ENCODE data around the gene TIPIN. TPM values are rescaled to one million over a fixed set of nuclear protein-coding genes. Genes with fewer than 3 reads are reported as not detected.

The TIPIN gene
- total RNA-seq, 2 experiments from 2014 or later = 3.7 to 3.9 TPM

DNA sequence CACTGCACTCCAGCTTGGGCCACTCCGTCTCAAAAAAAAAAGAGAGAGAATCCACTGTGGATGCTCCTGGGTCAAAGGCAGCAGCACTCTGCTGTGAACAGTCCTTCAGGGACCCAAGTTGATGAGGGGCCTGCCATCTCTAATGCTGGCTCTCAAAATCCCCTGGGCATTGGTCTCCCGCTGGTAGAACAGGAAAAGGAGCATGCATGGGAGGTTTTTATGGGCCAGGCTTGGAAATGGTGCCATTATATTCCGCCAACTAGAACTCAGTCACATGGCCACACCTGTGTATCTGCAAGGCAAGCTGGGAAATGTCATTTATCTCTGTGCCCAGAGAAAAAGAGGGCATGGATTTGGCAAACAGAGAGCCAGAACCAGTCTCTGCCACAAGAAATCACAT, 66.5 kb downstream of the TIPIN start:
- TF ChIP-seq, protein P1, sequence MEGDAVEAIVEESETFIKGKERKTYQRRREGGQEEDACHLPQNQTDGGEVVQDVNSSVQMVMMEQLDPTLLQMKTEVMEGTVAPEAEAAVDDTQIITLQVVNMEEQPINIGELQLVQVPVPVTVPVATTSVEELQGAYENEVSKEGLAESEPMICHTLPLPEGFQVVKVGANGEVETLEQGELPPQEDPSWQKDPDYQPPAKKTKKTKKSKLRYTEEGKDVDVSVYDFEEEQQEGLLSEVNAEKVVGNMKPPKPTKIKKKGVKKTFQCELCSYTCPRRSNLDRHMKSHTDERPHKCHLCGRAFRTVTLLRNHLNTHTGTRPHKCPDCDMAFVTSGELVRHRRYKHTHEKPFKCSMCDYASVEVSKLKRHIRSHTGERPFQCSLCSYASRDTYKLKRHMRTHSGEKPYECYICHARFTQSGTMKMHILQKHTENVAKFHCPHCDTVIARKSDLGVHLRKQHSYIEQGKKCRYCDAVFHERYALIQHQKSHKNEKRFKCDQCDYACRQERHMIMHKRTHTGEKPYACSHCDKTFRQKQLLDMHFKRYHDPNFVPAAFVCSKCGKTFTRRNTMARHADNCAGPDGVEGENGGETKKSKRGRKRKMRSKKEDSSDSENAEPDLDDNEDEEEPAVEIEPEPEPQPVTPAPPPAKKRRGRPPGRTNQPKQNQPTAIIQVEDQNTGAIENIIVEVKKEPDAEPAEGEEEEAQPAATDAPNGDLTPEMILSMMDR (IDR thresholded peaks at IDR 0.05) = no peak
- peak overlapping the region; percentile 97 for H3K27ac Mint-ChIP-seq
- Histone ChIP-seq H3K9me3 (ENCODE audit: control insufficient read depth in 1 of 2, insufficient read depth in 1 of 2, low read length in 2 of 2) (no peaks in the 10 kb centered on the region), H3K36me3 (ENCODE audit: insufficient read depth, low read length) (no peaks in the 10 kb centered on the region), H3K4me3 (ENCODE audit: low read length) (no peak overlapping the region), H3K27me3 (ENCODE audit: control insufficient read depth in 1 of 2, insufficient read depth in 2 of 2, low read length in 2 of 2) (no peaks in the 10 kb centered on the region), H3K27ac (ENCODE audit: low read depth in 1 of 2, low read length in 2 of 2) (no peak overlapping the region), H3K4me1 (ENCODE audit: insufficient read depth, low read length) (peaks cover 33% of the 10 kb centered on the region)
- ATAC-seq (ENCODE audit: poor library complexity) (no peak), DNase-seq (no peak)
- H3K36me3 Mint-ChIP-seq (ENCODE audit: low read depth) = peaks cover 6% of the 10 kb centered on the region
- no peaks in the 10 kb centered on the region for H3K27me3 Mint-ChIP-seq
- ChIA-PET POLR2A (no interaction called here), CTCF (no interaction called here)
- intact Hi-C loops (cut with DNase I, micrococcal nuclease) = loop anchor here (5.0 to 10.0 kb wide), 3 partner anchors 67 to 405 kb away; partner anchors contain the start of genes MAP2K1 (in 1 of the 2) and TIPIN (in 1 of the 2)
- H3K4me3 Mint-ChIP-seq = peak overlapping the region; percentile 38
- H3K4me1 Mint-ChIP-seq (ENCODE audit: low read depth) = peaks cover 39% of the 10 kb centered on the region
- no peaks in the 10 kb centered on the region for H3K9me3 Mint-ChIP-seq

DNA sequence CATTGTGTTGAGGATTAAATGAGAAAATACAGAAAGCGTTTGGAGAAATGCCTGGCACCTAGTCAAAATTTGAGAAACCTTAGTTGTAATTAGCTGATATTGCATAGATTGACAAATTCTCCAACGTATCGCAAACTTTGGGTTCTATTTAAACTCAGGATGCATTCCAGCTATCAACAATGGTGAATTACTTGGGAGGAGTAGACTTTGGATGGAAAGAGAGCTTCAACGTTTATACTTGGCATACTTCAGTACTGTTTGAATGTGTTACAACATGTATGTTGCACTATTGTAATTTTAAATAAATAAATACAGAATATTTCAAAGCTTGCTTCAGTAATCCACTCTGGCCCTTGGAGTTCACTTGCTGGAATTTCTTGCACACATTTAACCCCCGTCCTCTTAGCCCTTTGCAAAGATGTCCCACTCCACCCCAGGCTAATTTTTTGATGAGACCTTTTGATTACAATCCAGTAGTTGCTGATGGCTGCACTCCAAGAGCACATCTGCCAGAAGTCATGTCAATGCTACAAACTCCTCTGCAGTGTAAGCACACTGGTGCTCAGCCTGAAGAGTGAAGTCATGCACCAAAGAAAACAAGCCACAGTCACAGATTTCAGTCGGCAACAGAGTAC, 67.8 kb downstream of the TIPIN start:
- Histone ChIP-seq H3K4me1 (ENCODE audit: insufficient read depth, low read length) (peaks cover 25% of the 10 kb centered on the region), H3K27me3 (ENCODE audit: control insufficient read depth in 1 of 2, insufficient read depth in 2 of 2, low read length in 2 of 2) (no peaks in the 10 kb centered on the region), H3K4me3 (ENCODE audit: low read length) (no peak overlapping the region), H3K9me3 (ENCODE audit: control insufficient read depth in 1 of 2, insufficient read depth in 1 of 2, low read length in 2 of 2) (no peaks in the 10 kb centered on the region), H3K36me3 (ENCODE audit: insufficient read depth, low read length) (no peaks in the 10 kb centered on the region), H3K27ac (ENCODE audit: low read depth in 1 of 2, low read length in 2 of 2) (no peak overlapping the region)
- Mint-ChIP-seq H3K36me3 (ENCODE audit: low read depth) (no peaks in the 10 kb centered on the region), H3K4me3 (no peak overlapping the region), H3K27me3 (no peaks in the 10 kb centered on the region), H3K4me1 (ENCODE audit: low read depth) (peaks cover 29% of the 10 kb centered on the region), H3K27ac (no peak overlapping the region), H3K9me3 (no peaks in the 10 kb centered on the region)
- ATAC-seq (ENCODE audit: poor library complexity) (no peak), DNase-seq (no peak)
- CTCF ChIA-PET = no interaction called here
- POLR2A ChIA-PET = no interaction called here
- intact Hi-C loops (cut with DNase I, micrococcal nuclease) = loop anchor here in 1 of 2 experiments (2.0 to 10.0 kb wide), 2 partner anchors 650 to 694 kb away; no protein-coding TSS in a partner anchor
- TF ChIP-seq, protein P1 (IDR thresholded peaks at IDR 0.05) = no peak

DNA sequence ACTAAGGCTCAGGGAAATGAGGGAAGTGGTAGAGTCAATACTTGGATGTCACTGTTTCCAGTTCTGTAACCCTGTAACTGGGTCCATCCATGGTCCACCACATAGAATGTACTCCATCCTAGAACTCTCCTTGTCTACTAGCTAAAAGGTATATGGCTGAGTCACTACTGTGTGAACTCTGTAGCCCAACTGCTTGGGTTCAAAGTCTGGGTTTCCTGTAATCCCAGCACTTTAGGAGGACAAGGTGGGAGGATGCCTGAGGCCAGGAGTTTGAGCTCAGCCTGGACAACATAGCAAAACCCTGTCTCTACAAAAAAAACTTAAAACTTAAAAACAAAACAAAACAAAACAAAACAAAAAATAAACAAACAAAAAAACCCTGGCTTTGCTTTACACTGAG, 68.4 kb downstream of the TIPIN start:
- intact Hi-C loops (cut with DNase I, micrococcal nuclease) = loop anchor here in 1 of 2 experiments (2.0 to 10.0 kb wide), 2 partner anchors 649 to 693 kb away; no protein-coding TSS in a partner anchor

More for the DNA sequence above, 68.4 kb downstream of the TIPIN start:
- POLR2A ChIA-PET = no interaction called here
- H3K4me1 Mint-ChIP-seq (ENCODE audit: low read depth) = peaks cover 29% of the 10 kb centered on the region
- TF ChIP-seq, protein P1 (IDR thresholded peaks at IDR 0.05) = no peak
- H3K9me3 Mint-ChIP-seq = no peaks in the 10 kb centered on the region
- no peaks in the 10 kb centered on the region for H3K36me3 Mint-ChIP-seq (ENCODE audit: low read depth)
- H3K4me1 ChIP-seq (ENCODE audit: insufficient read depth, low read length) = peaks cover 24% of the 10 kb centered on the region
- no peak for ATAC-seq (ENCODE audit: poor library complexity)
- H3K4me3 ChIP-seq (ENCODE audit: low read length) = no peak overlapping the region
- no peak for DNase-seq
- no peak overlapping the region for H3K27ac Mint-ChIP-seq
- H3K27ac ChIP-seq (ENCODE audit: low read depth in 1 of 2, low read length in 2 of 2) = no peak overlapping the region
- no peaks in the 10 kb centered on the region for H3K9me3 ChIP-seq (ENCODE audit: control insufficient read depth in 1 of 2, insufficient read depth in 1 of 2, low read length in 2 of 2)
- no peaks in the 10 kb centered on the region for H3K36me3 ChIP-seq (ENCODE audit: insufficient read depth, low read length)
- CTCF ChIA-PET = no interaction called here
- H3K4me3 Mint-ChIP-seq = no peak overlapping the region
- no peaks in the 10 kb centered on the region for H3K27me3 ChIP-seq (ENCODE audit: control insufficient read depth in 1 of 2, insufficient read depth in 2 of 2, low read length in 2 of 2)
- H3K27me3 Mint-ChIP-seq = no peaks in the 10 kb centered on the region

All from CD4-positive, alpha-beta T cell (primary cell).